CD4-positive, alpha-beta T cell treated with Interleukin-10 for 1 hour (primary cell): ENCODE data around the gene PCNT.
"Not testable (repeated sequence)": the region's sequence is repeated elsewhere in the genome, so short reads cannot be mapped to it uniquely, and the experiment has no call there.

Source experiments
- DNase-seq: peaks from one replicate; pipeline ENCODE4 v3.0.0-alpha.2; 2020

The PCNT gene

DNA sequence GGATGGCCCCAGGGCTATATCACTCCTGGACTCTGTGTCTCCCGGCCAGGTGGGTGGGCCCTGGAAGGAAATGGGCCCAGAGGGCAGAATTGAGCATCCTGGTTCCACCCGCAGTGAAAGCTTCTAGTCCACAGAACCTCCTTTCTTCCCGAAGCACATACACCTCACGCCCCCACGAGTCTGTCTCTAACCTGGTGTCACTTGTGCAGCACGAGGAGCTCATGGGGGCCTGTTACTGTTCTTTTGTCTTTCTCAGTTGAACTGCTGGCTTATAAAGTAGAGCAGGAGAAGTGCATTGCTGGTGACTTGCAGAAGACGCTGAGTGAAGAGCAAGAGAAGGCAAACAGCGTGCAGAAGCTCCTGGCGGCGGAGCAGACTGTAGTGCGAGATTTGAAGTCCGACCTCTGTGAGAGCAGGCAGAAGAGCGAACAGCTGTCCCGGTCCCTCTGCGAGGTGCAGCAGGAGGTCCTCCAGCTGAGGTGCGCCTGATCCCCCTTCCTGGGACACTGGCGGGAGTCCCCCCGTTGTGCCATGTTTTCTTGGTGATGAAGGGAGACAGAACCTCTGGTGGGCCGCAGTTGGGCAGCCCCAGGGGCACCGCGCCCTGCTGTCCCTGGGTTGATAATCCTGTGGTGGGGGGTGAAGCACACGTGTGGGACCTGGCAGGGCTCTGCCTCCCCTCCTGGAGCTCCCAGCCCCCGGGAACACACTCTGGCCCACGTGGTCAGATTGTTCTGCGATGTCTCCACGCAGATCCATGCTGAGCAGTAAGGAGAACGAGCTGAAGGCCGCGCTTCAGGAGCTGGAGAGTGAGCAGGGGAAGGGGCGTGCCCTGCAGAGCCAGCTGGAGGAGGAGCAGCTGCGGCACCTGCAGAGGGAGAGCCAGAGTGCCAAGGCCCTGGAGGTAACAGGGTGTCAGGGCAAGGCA, 106.1 kb downstream of the PCNT start:
- no peak for DNase-seq

DNA sequence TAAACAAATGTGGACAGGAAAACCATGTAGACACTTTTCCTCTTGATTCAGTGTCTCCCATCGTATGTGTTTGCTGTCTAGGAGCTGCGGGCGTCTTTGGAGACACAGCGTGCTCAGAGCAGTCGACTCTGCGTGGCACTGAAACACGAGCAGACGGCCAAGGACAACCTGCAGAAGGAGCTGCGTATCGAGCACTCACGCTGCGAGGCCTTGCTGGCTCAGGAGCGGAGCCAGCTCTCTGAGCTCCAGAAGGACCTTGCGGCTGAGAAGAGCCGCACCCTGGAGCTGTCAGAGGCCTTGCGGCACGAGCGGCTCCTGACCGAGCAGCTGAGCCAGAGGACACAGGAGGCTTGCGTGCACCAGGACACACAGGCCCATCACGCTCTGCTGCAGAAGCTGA, 107.5 kb downstream of the PCNT start:
- no peak for DNase-seq

DNA sequence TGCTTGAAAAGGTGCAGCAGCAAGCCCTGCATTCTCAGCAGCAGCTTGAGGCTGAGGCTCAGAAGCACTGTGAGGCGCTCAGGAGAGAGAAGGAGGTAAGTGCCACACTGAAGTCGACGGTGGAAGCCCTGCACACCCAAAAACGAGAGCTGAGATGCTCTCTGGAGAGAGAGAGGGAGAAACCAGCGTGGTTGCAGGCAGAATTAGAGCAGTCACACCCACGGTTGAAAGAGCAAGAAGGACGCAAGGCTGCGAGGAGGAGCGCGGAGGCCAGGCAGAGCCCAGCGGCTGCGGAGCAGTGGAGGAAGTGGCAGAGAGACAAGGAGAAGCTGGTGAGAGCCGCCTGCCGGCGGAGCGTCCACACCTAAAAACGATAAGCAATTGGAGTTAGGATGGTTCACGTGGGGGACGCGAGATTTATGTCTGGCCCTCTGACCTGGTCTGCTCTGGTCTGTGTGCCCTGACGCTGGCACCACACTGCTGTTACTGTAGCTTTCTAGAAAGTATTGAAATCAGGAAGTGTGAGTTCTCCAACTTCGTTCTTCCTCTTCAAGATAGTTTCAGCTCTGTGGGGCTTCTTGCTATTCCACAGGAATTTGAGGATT, 108.0 kb downstream of the PCNT start:
- peak; percentile 14 for DNase-seq

DNA sequence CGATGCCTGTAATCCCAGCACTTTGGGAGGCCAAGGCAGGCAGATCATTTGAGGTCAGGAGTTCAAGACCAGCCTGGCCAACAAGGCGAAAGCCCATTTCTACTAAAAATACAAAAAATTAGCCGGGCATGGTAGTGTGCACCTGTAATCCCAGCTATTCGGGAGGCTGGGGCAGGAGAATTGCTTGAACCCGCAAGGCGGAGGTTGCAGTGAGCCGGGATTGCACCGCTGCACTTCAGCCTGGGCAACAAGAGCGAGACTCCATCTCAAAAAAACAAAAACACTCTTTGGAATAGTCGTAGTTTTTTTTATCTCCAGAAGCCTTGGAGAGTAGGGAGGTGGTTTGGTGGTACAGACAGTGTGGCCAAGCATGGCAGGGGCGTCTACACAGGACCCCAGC, 109.2 kb downstream of the PCNT start:
- not testable (repeated sequence) for DNase-seq

DNA sequence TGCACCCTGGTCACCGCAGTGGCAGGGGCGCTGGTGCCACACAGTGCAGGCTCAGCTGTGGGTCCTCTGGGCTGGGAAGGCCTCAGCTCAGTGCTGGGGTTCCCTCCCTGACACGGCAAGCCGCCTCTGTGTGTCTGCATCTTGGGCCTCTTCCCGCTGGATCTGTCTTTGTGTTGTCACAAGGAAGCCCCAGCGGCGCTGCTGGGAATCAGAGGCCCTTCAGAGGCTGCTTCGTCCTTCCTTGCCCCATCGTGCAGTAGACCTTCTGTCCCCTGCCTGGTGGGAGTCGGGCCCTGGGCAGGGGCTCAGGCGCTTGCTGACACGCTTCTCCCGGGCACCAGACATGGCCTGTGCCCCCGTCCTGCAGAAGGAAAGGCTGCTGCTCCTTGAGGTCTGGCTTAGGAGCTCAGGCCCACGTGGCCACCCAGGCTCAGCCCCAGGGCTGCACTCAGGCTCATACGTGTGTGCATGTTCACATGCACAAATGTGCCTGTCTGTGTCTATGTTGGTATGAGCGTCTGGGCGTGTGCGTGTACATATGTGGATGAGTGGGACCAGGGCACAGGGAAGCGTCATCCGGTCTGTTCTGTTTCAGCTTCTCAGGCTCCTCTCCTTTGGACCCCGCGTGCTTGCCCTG, 110.5 kb downstream of the PCNT start:
- no peak for DNase-seq

DNA sequence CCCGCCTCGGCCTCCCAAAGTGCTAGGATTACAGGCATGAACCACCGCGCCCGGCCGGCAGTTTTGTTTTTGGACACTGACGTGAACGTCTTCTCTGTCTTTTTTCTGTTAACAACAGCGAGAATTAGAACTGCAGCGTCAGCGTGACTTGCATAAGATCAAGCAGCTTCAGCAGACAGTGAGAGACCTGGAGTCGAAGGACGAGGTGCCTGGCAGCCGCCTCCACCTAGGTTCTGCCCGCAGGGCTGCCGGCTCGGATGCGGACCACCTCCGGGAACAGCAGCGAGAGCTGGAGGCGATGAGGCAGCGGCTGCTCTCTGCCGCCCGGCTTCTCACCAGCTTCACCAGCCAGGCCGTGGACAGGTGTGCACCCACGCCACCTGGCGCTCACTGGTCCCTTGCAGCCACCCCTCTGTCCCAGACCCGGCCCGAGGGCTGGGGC, 111.9 kb downstream of the PCNT start:
- no peak for DNase-seq

DNA sequence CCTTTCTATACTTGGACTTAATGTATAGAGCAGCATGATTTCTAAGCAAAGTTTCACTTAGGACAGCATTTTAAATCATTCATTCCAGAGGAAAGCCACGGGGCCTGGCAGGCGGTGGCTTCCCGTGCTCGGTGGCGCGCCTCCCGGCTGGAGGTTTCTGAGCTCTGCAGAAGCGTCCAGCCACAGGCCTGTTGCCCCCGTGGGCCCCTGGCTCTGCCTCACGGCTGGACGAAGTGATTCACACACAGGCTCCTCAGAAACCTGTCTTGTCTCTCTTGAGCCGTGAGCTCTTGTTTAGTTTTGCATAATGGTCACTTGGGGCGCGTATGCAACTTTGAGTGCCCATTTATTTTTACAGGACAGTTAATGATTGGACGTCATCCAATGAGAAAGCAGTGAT, 112.7 kb downstream of the PCNT start:
- no peak for DNase-seq

DNA sequence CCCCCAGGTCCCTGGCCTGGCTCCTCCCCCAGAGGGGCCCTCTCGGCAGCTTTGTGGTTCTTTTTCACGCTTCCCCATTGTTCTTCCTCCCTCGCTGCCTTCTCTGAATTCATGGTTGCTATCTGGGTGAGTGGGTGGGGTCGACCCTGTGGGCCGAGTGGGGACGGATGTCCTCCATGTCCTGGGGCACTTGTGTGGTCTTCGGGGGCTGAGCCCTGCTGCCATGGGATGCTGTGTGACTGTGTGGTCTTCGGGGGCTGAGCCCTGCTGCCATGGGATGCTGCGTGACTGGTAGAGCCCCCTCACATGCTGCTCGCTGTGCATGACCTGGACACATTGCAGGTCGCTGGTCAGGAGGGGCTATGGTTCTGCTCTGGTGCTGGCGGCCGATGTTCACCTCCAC, 113.1 kb downstream of the PCNT start:
- DNase-seq: no peak

DNA sequence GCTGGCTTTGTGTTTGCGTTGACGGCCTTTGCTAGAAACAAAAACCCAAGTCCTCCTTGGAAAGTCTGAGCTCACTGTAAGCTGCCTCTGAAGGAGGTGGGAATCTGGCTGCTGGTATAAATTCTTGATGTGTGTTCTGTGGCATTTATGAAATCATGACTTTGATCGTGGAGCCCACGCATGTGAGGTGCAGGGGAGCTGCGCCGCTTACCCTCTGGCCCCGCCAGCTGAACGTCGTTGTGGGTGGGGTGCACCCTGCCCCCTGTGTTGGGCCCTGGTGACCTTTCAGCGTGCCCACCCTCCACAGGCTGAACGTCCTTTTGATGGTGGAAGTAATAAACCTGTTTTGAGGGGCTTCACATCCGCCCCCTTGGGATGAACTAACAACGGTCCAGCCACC, 113.6 kb downstream of the PCNT start:
- DNase-seq: no peak

DNA sequence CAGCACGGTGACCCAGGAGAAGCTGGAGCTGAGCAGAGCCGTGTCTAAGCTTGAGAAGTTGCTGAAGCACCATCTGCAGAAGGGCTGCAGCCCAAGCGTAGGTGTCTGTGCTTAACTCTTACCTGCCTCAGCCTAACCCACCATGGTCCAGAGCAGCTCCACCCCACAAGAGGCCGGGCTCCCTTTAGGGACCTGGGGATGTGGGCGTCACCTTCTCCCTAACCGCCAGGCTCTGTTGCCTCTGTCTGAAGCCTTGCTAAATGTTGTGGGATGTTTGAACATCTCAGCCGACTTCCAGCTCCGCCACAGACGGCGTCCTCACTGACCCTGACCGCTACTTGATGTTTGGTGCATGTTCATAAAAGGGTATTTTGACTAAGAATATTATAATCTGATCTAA, 114.3 kb downstream of the PCNT start:
- no peak for DNase-seq

DNA sequence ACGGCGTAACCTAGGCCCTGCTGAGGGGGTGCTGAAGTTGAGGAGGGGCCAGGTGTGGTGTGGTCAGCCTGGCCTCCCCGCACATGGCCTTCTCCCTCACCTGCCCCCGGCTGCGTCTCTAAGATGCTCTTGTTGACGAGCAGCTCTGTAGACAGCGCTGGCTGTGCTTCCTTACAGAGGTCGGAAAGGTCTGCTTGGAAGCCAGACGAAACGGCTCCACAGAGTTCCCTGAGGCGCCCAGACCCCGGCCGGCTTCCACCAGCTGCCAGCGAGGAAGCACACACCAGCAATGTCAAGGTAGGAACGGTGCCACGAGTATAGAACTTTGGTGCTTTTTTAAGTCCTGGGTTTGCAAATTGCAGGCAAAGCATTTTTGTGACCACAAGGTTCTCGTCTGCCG, 116.0 kb downstream of the PCNT start:
- no peak for DNase-seq

DNA sequence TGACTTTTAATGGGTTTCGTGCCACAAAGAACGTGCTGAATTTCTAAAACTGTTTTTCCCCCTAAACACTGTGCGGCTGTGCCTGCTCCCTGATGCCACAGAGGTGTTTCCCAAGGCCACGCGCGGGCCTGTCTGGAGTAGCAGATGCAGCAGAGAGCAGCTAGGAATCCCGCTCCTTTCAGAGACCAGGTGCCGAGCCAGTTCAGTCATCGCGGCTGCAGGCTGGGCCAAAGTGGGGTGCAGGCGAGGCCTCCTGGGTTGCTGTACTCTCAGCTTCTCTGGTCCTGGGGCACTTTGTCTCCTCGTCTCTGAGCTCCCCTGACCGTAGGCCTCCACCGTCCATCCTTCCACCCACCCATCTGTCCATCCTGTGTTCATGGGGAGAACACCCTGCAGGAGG, 117.4 kb downstream of the PCNT start:
- DNase-seq: no peak

DNA sequence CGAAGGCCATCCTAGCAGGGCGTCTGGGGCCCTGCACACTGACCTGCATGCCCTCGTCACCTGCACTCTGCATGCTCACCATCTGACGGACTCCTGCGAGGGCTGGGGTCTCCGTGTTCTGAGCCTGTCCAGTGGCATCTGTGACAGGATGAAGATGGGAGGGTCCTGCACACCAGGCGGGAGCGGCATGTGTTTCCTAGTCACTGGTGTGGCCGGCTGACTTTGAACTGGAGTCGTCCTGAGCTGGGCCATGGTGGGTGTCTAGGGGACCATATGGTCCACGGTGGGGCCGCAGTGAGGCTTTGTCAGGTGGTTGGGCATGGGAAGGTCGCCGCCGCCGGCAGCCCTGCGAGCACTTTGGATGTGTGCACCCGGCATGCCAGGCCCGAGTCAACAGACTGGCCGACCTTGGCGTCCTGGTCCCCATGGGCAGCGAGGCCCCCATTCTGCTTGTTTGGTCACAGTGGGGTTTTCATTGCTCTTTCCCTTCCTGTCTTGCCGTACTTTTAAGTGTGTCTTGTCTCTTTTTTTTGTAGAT, 118.1 kb downstream of the PCNT start:
- DNase-seq: no peak

DNA sequence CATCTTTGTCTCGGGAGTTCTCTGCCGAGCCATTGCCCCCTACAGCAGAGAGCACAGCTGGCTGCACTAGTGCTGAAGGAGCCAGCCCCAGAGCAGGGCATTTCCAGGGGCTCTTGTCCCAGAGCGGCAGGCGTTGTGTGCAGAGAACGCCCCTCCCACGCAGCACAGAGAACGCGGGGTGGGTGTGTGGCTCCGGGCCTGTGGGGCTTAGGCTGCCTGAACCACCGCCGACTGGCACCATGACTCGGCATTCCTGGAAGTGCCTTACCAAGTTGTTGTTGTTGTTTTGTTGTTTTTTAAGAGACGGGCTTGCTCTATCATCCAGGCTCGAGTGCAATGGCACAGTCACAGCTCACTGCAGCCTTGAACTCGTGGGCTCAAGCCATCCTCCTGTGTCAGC, 119.0 kb downstream of the PCNT start:
- DNase-seq: no peak

DNA sequence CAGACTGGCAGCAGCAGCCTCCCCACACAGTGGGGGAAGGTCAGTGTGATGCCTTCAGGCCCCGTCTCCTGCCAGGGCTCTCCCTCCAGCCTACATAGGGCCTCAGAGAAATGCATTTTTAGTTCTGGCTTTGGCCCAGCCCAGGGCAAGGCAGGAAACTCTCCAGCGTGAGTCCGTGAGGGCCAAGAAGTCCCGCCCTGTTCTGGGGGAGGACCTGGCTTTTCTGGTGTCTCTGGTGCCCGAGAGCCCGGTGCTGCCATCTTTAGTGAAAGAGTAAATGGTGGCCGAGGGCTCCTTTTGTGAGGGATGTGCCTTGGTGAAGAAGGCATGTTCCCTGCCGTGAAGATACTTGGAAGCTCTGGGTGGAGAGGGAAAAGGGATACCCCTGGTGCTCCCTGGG, 120.0 kb downstream of the PCNT start:
- no peak for DNase-seq

DNA sequence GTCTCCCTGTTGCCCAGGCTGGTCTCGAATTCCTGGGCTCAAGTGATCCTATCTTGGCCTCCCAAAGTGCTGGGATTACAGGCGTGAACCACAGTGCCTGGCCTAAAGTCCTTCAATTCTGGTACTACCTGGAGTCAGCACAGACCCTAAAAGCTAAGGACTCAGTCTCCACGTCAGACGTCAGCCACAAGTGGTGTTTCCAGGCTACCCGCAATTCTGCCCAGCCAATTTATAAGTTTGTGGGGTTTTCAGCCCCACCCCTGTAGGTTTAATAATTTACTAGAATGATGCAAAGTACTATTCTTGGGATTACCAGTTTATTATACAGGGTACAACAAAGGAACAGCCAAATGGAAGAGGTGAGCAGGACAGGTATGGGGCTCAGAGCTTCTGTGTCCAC, 124.2 kb downstream of the PCNT start:
- no peak for DNase-seq

DNA sequence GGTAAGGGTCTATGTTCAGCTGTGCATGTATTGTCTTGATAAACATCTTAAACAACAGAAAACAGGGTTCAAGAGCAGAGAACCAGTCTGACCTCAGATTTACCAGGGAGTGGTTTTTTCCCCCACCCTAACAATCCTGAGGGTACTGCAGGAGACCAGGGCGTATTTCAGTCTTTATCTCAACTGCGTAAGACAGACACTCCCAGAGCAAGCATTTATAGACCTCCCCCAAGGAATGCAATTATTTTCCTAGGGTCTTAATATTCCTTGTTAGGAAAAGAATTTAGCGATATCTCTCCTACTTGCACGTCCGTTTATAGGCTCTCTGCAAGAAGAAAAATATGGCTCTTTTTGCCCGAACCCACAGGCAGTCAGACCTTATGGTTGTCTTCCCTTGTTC, 124.9 kb downstream of the PCNT start:
- peak; percentile 12 for DNase-seq

DNA sequence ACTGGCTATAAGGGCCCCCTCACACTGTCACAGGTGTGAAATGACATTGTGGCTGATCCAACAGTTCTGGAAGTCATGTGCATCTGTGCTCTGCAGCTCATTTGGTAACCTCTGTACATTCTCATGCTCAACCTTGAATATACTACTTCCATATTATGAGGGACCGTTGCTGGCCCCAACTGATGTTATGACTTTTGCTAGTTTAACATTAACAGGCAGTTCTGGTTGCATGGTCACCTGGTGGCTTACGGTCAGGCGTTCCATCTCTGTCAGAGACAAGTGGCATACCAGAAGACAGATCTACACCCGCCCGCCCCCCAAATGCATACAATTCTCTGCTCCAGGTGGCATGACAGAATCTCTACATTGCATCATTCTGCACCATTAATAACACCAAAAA, 128.8 kb downstream of the PCNT start:
- DNase-seq: no peak

DNA sequence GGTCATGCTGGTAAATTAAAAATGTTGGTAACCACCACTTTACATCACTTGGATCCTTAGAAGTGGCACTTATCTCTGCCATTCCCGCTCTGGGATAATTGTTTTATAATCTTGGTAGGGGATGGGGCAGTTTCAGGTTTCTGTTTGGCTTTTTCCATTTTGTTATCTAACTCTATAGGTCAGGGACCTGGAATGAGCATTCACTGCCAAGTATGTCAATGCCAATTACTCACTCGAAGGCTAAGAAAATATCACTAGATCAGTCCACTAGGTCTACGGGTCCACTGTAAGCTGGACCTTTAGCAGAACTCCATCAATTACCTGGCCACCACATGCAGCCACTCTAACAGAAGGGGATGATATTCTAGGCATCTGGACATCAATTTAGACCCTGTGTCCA, 130.2 kb downstream of the PCNT start:
- no peak for DNase-seq

DNA sequence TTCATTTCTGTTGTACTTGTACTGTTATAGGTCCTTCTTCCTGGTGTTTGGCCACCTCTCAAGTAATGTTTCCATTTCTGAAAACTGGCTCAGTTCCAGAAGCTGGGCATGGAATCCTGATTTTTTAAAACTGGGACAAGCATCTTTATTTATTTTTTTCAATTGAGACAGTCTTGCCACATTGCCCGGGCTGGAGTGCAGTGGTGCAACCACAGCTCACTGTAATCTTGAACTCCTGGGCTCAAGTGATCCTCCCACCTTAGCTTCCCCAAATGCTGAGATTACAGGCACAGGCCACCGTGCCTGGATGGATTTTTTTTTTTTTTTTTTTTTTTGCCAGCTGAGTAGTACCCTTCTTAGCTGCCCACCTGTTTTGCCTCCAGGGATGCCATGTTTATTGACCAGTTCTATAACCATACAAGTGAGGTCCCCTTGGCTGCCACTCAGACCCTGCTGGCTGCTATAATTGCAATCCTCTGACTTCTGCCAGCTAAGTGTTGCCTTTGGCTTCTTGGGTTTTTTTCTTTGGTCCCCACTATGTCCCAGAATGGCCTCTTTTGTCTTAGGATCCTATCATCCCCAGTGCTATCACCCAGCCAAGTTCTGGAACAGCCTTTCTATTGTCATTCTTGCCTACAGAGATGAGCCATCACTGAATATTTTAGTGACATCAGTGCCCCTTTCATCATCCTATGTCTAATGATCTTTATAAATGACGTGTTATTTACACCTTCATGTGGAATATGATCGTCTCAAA, 130.9 kb downstream of the PCNT start:
- DNase-seq: no peak

DNA sequence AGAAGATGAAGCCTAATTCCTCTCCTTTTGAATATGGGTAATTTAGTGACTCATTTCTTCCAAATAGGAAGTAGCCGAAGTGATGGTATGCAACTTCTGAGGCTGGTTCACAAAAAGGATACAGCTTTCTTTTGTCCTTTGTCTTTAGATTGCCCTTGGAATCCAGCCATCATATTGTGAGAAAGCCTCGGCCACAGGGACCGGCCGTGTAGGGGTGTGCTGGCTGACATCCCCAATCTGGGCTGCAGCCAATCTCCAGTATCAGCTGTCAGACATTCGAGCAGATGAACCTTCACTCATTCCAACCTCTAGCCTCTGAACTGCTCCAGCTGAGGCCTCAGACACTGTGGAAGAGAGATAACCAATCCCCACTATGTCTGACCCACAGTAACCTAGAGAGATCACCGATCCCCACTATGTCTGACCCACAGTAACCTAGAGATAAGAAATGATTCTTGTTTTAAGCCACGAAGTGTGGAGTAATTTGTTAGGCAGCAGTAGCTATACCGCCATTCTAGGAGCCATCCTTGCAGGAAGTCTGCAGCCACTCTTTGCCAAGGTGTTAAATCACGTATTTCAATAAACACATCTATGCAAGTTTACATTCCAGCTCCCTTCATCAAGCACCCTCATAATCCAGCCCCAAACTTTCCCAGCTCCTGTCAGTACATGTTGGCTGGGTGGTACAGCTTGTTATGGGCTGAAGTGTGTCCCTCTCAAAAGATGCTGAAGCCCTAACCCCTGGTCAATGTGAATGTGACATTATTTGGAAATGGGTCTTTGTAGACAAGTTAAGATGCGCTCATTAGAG, 131.8 kb downstream of the PCNT start:
- no peak for DNase-seq

DNA sequence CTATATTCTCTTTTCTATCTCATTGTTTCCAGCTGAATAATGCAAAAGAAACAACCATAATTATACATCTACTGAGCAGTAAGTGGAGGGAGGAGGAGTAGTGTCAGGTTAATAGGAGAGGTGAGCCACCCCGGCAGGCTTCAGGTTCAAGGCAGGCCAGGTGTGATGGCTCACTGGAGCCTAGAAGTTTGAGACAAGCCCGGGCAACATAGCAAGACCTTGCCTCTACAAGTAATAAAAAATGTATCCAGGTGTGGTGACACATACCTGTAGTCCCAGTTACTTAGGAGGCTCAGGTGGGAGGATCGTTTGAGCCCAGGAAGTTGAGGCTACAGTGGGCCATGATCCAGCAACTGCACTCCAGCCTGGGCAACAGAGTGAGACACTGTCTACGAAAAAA, 132.8 kb downstream of the PCNT start:
- no peak for DNase-seq
